Hepatocyte (in vitro differentiated cells): ENCODE results near the gene SEZ6. TPM values are rescaled to one million over a fixed set of nuclear protein-coding genes. Genes with fewer than 3 reads are reported as not detected.

Experiments
- DNase-seq: peaks from one replicate; pipeline ENCODE4 v3.0.0-alpha.2; 2016; ENCODE audit warnings: low spot score
- H2AFZ ChIP-seq: fragments of 200-600 bp; sonication (generic); 2 replicates; pipeline ENCODE4 v1.6.0; 2016; ENCODE audit warnings: antibody characterized with exemption, mild to moderate bottlenecking
- H3K27ac ChIP-seq: fragments of 200-600 bp; sonication (generic); 2 replicates; pipeline ENCODE4 v1.5.1; 2016; ENCODE audit warnings: mild to moderate bottlenecking
- H3K27me3 ChIP-seq: fragments of 200-600 bp; sonication (generic); 2 replicates; pipeline ENCODE4 v1.6.1; 2016
- H3K36me3 ChIP-seq: fragments of 200-600 bp; sonication (generic); replicated peaks from 2 replicates; pipeline ENCODE4 v1.5.1; 2016; ENCODE audit warnings: low read depth; ENCODE audit not compliant: insufficient read depth
- H3K4me1 ChIP-seq: fragments of 200-600 bp; sonication (generic); 2 replicates; pipeline ENCODE4 v1.5.1; 2016; ENCODE audit warnings: mild to moderate bottlenecking, moderate library complexity; ENCODE audit not compliant: insufficient read depth
- H3K4me2 ChIP-seq: fragments of 200-600 bp; sonication (generic); 2 replicates; pipeline ENCODE4 v1.6.0; 2016
- H3K4me3 ChIP-seq: fragments of 200-600 bp; sonication (generic); 2 replicates; pipeline ENCODE4 v1.5.1; 2016; ENCODE audit warnings: mild to moderate bottlenecking
- H3K79me2 ChIP-seq: fragments of 200-600 bp; sonication (generic); 2 replicates; pipeline ENCODE4 v1.6.0; 2017; ENCODE audit warnings: mild to moderate bottlenecking
- H3K9me2 ChIP-seq: fragments of 200-600 bp; sonication (generic); replicated peaks from 2 replicates; pipeline ENCODE4 v1.6.0; 2017; ENCODE audit warnings: mild to moderate bottlenecking; ENCODE audit not compliant: insufficient read depth
- H3K9me3 ChIP-seq: fragments of 200-600 bp; sonication (generic); 2 replicates; pipeline ENCODE4 v1.5.1; 2016; ENCODE audit warnings: low read depth, mild to moderate bottlenecking
- H4K20me1 ChIP-seq: fragments of 200-600 bp; sonication (generic); 2 replicates; pipeline ENCODE4 v1.6.0; 2016; ENCODE audit warnings: mild to moderate bottlenecking; ENCODE audit not compliant: insufficient read depth, poor library complexity, severe bottlenecking
- EZH2 ChIP-seq: fragments of 200-600 bp; sonication (generic); IDR thresholded peaks from 2 replicates; pipeline ENCODE4 v1.6.1; 2016; ENCODE audit warnings: antibody characterized with exemption, mild to moderate bottlenecking, borderline replicate concordance
- EZH2phosphoT487 ChIP-seq: fragments of 200-600 bp; sonication (generic); IDR thresholded peaks from one replicate; pipeline ENCODE4 v1.6.1; 2018; ENCODE audit warnings: antibody characterized with exemption, mild to moderate bottlenecking, low read depth, moderate library complexity; ENCODE audit not compliant: unreplicated experiment, severe bottlenecking
- WGBS: methylation state at CpG from one replicate; pipeline ENCODE4 v1.1.6; 2016; ENCODE audit warnings: low lambda C conversion rate; ENCODE audit errors: missing lambda C conversion rate; 5-methylcytosine and 5-hydroxymethylcytosine counted together
- polyA plus RNA-seq: library from polyadenylated mRNA; unstranded; fragments of >200 nt; fragmentation: Nextera tagmentation; extraction: Ambion mirVana; gene quantifications from 2 replicates; pipeline ENCODE4 v1.2.1, GENCODE V29; 2016
- total RNA-seq: library from RNA; depleted of rRNA; stranded (reverse); fragments of >200 nt; gene quantifications from 2 replicates; pipeline ENCODE4 v1.2.3, GENCODE V29; 2014
- TF ChIP-seq, protein P1 (sequence below): fragments of 200-600 bp; sonication (generic); IDR thresholded peaks from 2 replicates; pipeline ENCODE4 v1.5.1; 2016; ENCODE audit warnings: antibody characterized with exemption, mild to moderate bottlenecking; ENCODE audit not compliant: poor library complexity

SEZ6 gene
- total and polyA plus RNA-seq, 2 experiments from 2014 or later, result 0.81 to 1.2 TPM

GRCh38 chr17:28920201-28920600 is 85.6 kb downstream of the SEZ6 start:
- Histone ChIP-seq H2AFZ (no peak overlapping the region), H3K27me3 (no peaks in the 10 kb centered on the region), H3K36me3 (no peaks in the 10 kb centered on the region), H3K9me2 (no peaks in the 10 kb centered on the region), H3K4me3 (no peak overlapping the region), H3K27ac (no peak overlapping the region), H4K20me1 (peaks cover 11% of the 10 kb centered on the region), H3K9me3 (no peaks in the 10 kb centered on the region), H3K79me2 (peaks cover 28% of the 10 kb centered on the region), H3K4me2 (no peak overlapping the region), H3K4me1 (no peaks in the 10 kb centered on the region)
- TF ChIP-seq, protein P1, sequence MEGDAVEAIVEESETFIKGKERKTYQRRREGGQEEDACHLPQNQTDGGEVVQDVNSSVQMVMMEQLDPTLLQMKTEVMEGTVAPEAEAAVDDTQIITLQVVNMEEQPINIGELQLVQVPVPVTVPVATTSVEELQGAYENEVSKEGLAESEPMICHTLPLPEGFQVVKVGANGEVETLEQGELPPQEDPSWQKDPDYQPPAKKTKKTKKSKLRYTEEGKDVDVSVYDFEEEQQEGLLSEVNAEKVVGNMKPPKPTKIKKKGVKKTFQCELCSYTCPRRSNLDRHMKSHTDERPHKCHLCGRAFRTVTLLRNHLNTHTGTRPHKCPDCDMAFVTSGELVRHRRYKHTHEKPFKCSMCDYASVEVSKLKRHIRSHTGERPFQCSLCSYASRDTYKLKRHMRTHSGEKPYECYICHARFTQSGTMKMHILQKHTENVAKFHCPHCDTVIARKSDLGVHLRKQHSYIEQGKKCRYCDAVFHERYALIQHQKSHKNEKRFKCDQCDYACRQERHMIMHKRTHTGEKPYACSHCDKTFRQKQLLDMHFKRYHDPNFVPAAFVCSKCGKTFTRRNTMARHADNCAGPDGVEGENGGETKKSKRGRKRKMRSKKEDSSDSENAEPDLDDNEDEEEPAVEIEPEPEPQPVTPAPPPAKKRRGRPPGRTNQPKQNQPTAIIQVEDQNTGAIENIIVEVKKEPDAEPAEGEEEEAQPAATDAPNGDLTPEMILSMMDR, result no peak
- TF ChIP-seq EZH2phosphoT487, result no peak
- TF ChIP-seq EZH2, result no peak
- DNase-seq, result no peak

DNA sequence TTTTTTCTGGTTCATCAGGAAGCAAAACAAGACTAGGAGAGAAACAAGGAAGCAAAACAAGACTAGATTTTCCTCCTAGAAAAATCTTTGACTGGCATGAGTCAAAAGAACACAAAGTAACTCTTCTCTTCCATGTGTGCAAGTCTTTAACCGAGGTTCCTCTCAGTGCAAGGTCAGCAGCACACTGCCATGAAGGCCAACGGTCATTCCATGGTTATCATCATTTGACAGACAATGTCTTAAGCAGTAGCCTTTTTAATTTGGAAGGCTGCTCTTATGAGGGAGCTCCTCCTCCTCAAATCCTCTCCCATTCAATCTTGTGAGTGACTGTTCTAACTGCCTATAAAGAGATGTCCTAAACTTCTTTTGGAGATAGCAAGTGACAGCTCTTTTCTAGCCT is 87.5 kb downstream of the SEZ6 start:
- TF ChIP-seq, protein P1, result no peak
- no peak for TF ChIP-seq EZH2
- no peak for TF ChIP-seq EZH2phosphoT487
- H2AFZ ChIP-seq, result no peak overlapping the region
- H4K20me1 ChIP-seq, result peaks cover 11% of the 10 kb centered on the region
- no peaks in the 10 kb centered on the region for H3K9me3 ChIP-seq
- H3K4me3 ChIP-seq, result no peak overlapping the region
- no peak overlapping the region for H3K27ac ChIP-seq
- no peaks in the 10 kb centered on the region for H3K9me2 ChIP-seq
- 88% methylated on average over 2 of the region's 2 CpGs for WGBS
- H3K4me2 ChIP-seq, result no peak overlapping the region
- no peaks in the 10 kb centered on the region for H3K4me1 ChIP-seq
- H3K79me2 ChIP-seq, result peaks cover 25% of the 10 kb centered on the region
- no peak for DNase-seq
- H3K36me3 ChIP-seq, result no peaks in the 10 kb centered on the region
- H3K27me3 ChIP-seq, result no peaks in the 10 kb centered on the region

DNA sequence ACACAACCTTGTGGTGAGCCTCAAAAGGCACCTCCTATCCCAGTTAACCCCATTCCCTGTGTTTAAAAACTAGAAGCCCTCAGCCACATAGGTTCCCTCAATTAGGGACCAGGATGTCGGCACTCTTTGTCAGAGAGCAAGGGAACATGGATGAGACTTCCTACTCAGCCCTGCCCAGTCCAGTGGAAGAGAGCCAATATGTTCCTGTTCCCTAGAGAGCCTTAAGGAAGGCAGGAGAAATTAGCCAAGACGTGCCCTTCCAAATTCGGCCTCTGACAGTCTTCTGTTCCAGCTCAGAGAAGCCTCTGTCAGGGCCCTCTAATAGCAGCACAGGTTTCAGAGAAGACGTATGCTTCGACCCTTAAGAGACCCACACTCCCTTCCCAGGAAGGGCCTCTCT is 88.4 kb downstream of the SEZ6 start:
- H3K9me2 ChIP-seq, result no peaks in the 10 kb centered on the region
- H4K20me1 ChIP-seq, result peaks cover 11% of the 10 kb centered on the region
- no peak overlapping the region for H3K4me3 ChIP-seq
- TF ChIP-seq, protein P1, result no peak
- no peak for TF ChIP-seq EZH2phosphoT487
- TF ChIP-seq EZH2, result no peak
- H3K9me3 ChIP-seq, result no peaks in the 10 kb centered on the region
- 91% methylated on average over 5 of the region's 5 CpGs for WGBS
- H3K27ac ChIP-seq, result no peak overlapping the region
- H2AFZ ChIP-seq, result no peak overlapping the region
- DNase-seq, result no peak
- H3K36me3 ChIP-seq, result no peaks in the 10 kb centered on the region
- peaks cover 2% of the 10 kb centered on the region for H3K4me1 ChIP-seq
- H3K27me3 ChIP-seq, result no peaks in the 10 kb centered on the region
- peaks cover 19% of the 10 kb centered on the region for H3K79me2 ChIP-seq
- no peak overlapping the region for H3K4me2 ChIP-seq

GRCh38 chr17:28917029-28917428 is 88.8 kb downstream of the SEZ6 start:
- H3K9me3 ChIP-seq, result no peaks in the 10 kb centered on the region
- H3K27me3 ChIP-seq, result no peaks in the 10 kb centered on the region
- WGBS, result 99% methylated on average over 12 of the region's 12 CpGs
- H3K9me2 ChIP-seq, result no peaks in the 10 kb centered on the region
- TF ChIP-seq EZH2phosphoT487, result no peak
- no peak for TF ChIP-seq EZH2
- TF ChIP-seq, protein P1, result no peak
- peaks cover 15% of the 10 kb centered on the region for H3K79me2 ChIP-seq
- peaks cover 10% of the 10 kb centered on the region for H4K20me1 ChIP-seq
- H3K36me3 ChIP-seq, result peaks cover 4% of the 10 kb centered on the region
- H3K4me1 ChIP-seq, result peaks cover 4% of the 10 kb centered on the region
- no peak for DNase-seq
- no peak overlapping the region for H3K4me2 ChIP-seq
- H2AFZ ChIP-seq, result no peak overlapping the region
- no peak overlapping the region for H3K4me3 ChIP-seq
- no peak overlapping the region for H3K27ac ChIP-seq
